Adrenal gland (tissue), 5 donors: Measurements from ENCODE around the gene AGAP1.

ENCODE experiments used
- POLR2A ChIP-seq, 2 donors: fragments of 450-650 bp; IDR thresholded peaks; one replicate each; pipeline ENCODE4 v1.6.1; 2017; ENCODE audit warnings: antibody characterized with exemption in 2 of 2, mild to moderate bottlenecking in 2 of 2, moderate library complexity in 1 of 2
- TF ChIP-seq, protein P1 (sequence below), 6 experiments: fragments of 450-650 bp in 4 of 6; fragments of 200-600 bp in 2 of 6; sonication (generic) in 1 of 6; IDR thresholded peaks; 1 replicate in 5 of 6; 2 replicates in 1 of 6; pipeline versions ENCODE4 v1.5.1 to v1.8.0; 2016 to 2021; ENCODE audit warnings: antibody characterized with exemption in 6 of 6, mild to moderate bottlenecking in 2 of 6, moderate library complexity in 1 of 6
- donor health status: DM: no; HTN: no; CAD: no.

GRCh38 chr2:235802542-235802941, 308.7 kb downstream of the AGAP1 start:
- TF ChIP-seq, protein P1, sequence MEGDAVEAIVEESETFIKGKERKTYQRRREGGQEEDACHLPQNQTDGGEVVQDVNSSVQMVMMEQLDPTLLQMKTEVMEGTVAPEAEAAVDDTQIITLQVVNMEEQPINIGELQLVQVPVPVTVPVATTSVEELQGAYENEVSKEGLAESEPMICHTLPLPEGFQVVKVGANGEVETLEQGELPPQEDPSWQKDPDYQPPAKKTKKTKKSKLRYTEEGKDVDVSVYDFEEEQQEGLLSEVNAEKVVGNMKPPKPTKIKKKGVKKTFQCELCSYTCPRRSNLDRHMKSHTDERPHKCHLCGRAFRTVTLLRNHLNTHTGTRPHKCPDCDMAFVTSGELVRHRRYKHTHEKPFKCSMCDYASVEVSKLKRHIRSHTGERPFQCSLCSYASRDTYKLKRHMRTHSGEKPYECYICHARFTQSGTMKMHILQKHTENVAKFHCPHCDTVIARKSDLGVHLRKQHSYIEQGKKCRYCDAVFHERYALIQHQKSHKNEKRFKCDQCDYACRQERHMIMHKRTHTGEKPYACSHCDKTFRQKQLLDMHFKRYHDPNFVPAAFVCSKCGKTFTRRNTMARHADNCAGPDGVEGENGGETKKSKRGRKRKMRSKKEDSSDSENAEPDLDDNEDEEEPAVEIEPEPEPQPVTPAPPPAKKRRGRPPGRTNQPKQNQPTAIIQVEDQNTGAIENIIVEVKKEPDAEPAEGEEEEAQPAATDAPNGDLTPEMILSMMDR (IDR thresholded peaks at IDR 0.05), result no peak
- no peak for TF ChIP-seq POLR2A (IDR thresholded peaks at IDR 0.05)
